Measurements from ENCODE around the gene ZNF618. TPM values are rescaled to one million over a fixed set of nuclear protein-coding genes. Genes with fewer than 3 reads are reported as not detected.
A peak's percentile ranks its signal among the peaks of the same experiment; 100 is the strongest.

The ZNF618 gene
- total RNA-seq, 1 donor from 2014 or later = 3.8 TPM

GRCh38 chr9:114053246-114054005, 177.3 kb downstream of the ZNF618 start:
- no peak for DNase-seq (ENCODE audit: low read depth)

GRCh38 chr9:114054191-114054690, 178.1 kb downstream of the ZNF618 start:
- DNase-seq (ENCODE audit: low read depth) = no peak

GRCh38 chr9:114055061-114055460, 179.0 kb downstream of the ZNF618 start:
- DNase-seq (ENCODE audit: low read depth) = no peak

DNA sequence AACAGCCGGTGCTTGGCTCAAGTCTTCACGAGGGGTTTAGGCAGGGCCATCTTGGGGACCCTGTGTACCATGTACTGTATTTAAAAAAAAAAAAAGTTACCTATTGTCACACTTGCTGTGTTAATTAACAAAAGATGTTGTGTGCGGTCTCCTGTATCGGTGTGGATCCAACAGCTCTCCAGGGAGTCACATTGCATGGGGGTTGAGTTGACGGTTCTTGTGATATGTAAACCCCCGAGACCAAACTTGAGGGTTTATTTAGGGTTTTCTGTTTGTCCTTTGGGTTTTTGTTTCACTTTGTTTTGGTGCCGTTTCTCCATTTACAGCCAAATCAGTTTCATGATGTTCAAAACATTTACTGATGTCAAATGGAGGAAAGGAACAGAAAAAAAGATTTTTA, 179.8 kb downstream of the ZNF618 start:
- DNase-seq (ENCODE audit: low read depth) = no peak

DNA sequence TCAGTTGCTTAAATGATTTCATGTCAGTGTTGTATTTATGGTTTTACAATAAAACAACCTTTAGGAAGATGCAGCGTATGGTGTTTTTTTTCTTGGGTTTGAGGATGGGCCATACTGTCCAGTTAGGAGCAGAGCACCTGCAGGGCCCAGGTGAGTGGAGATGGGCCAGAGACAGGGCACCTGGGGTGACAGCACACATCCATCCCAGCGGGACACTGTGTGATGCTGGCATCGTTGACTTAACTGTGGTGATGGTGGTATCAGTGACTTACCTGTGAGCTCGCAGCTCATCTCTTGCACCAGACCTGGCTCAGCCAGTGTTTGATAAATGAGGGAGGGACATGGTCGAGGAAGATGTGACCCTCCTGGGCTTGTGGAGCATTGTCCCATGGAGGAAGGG, 180.4 kb downstream of the ZNF618 start:
- no peak for DNase-seq (ENCODE audit: low read depth)

GRCh38 chr9:114057161-114057885, 181.2 kb downstream of the ZNF618 start:
- DNase-seq (ENCODE audit: low read depth) = no peak

GRCh38 chr9:114058688-114059046, 182.6 kb downstream of the ZNF618 start:
- no peak for DNase-seq (ENCODE audit: low read depth)

DNA sequence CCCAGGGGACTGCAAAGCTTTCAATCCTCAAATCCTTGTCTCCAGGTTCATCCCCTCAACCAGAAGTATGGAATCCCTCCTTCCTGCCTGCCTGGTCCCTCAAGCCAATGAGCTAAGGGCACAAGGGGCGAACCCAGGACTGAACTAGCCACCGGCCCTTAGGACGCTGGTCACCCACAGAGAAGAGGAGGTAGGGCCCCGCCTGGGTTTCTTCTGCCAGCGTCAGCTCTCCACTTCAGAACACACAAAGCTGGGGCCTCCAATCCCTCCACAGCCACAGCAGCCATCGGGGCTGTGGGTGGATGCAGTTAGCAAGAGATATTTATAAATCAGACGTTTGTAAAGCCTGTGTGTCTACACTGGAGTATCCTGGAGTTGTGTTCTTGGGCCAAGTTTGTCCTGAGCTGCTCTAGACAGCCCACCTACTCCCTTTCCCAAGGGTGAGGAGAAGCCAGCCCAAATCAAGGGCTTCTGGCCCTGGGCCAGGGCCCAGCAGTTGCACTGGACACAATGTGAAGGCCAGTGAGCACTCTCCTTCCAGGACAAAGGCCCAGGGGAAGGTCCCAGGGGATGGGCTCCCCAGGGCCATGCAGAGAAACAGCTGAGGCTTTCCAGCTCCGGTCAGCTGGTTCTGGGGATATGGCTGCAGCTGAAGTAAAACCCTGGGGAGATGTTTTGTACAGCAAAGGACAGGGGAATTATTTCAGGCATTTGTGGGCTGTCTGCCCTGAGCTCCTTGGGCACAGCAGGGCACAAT, 183.1 kb downstream of the ZNF618 start:
- peak; percentile 97 for DNase-seq (ENCODE audit: low read depth)

GRCh38 chr9:114060070-114060469, 184.0 kb downstream of the ZNF618 start:
- DNase-seq (ENCODE audit: low read depth) = peak; percentile 20

DNA sequence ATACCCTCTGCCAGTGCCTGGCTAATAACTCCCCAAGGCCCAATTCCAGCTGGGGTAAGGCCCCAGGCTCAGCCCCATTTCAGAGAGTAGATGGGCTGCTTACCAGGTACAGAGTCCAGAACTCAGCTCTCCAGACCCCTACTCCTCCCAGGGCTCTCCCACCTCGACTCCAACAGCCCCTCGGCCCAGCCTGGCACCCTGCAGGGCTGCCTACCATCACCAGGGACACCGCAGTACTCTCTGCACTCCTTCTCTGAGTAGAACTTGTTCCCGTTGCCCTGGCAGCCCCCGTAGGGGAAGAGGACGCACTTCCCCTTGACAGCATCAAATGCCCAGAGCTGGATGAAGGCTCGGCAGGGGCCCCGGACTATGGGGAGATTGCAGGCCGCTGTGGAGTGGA, 184.6 kb downstream of the ZNF618 start:
- no peak for DNase-seq (ENCODE audit: low read depth)

DNA sequence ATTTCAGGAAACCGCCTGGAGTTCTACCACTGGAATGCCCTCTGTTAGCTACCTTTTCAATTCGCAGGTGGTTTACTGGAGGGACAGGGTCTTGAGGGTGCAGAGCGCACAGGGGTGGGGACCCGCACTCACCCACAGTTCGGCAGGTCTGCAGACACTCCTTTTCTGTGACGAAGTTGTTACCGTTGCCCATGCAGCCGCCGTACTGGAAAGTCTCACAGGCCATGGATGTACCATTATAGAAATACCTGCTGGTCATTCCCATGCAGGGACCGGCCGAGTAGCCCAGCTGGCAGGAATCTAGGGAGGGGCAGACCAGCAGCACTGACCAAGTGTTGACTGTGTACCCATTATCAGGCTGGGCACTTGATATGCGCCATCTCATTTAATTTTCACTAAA, 185.2 kb downstream of the ZNF618 start:
- DNase-seq (ENCODE audit: low read depth) = no peak

GRCh38 chr9:114061830-114062474, 185.8 kb downstream of the ZNF618 start:
- DNase-seq (ENCODE audit: low read depth) = no peak

DNA sequence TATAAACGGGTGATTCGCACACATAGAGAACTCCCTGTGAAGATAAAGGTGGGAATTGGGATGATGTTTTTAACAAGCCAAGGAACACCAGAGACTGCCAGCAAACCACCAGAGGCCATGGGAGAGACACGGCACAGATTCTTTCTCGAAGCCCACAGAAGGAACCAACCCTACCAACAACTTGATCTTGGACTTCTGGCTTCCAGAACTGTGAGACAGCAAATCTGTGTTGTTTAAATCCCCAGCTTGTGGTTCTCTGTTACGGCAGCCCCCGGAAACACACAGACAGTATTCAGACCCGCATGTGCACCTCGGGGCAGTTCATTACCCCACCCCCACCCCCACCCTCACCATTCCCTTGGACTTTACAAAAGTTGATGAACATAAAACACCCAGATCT, 189.2 kb downstream of the ZNF618 start:
- DNase-seq (ENCODE audit: low read depth) = no peak

GRCh38 chr9:114069476-114070187, 193.5 kb downstream of the ZNF618 start:
- DNase-seq (ENCODE audit: low read depth) = no peak

- no peak for DNase-seq (ENCODE audit: low read depth)
Measured at GRCh38 chr9:114070188-114071103, 194.3 kb downstream of the ZNF618 start.

- no peak for DNase-seq (ENCODE audit: low read depth)
Measured at GRCh38 chr9:114071197-114071795, 195.2 kb downstream of the ZNF618 start.

GRCh38 chr9:114072184-114073140, 196.4 kb downstream of the ZNF618 start:
- no peak for DNase-seq (ENCODE audit: low read depth)

GRCh38 chr9:114075602-114076001, 199.5 kb downstream of the ZNF618 start:
- no peak for DNase-seq (ENCODE audit: low read depth)

All from myocyte (in vitro differentiated cells).